Thyroid gland (tissue), 4 donors: ENCODE data around the gene ACP7. TPM values are rescaled to one million over a fixed set of nuclear protein-coding genes. Genes with fewer than 3 reads are reported as not detected.
A peak's percentile ranks its signal among the peaks of the same experiment; 100 is the strongest.
"Not testable (repeated sequence)": the region's sequence is repeated elsewhere in the genome, so short reads cannot be mapped to it uniquely, and the experiment has no call there.

Experiments
- DNase-seq, 2 donors: peaks; one replicate each; pipeline ENCODE4 v3.0.0-alpha.2; 2019
- H3K27ac ChIP-seq, 3 donors: fragments of 200-600 bp; sonication (generic); 1 replicate in 2 of 3; 2 replicates in 1 of 3; pipeline ENCODE4 v1.5.1; 2016 to 2019; ENCODE audit warnings: mild to moderate bottlenecking in 1 of 3, moderate library complexity in 1 of 3
- H3K27me3 ChIP-seq: fragments of 200-600 bp; sonication (generic); one replicate; pipeline ENCODE4 v1.5.1; 2019
- H3K36me3 ChIP-seq, 2 donors: fragments of 200-600 bp; sonication (generic); one replicate each; pipeline ENCODE4 v1.5.1; 2016 to 2019
- H3K4me1 ChIP-seq, 2 donors: fragments of 200-600 bp; sonication (generic); one replicate each; pipeline ENCODE4 v1.5.1; 2017 to 2019
- H3K4me3 ChIP-seq, 3 donors: fragments of 200-600 bp; sonication (generic); replicated peaks in 1 of 3; 1 replicate in 2 of 3; 2 replicates in 1 of 3; pipeline ENCODE4 v1.5.1; 2016; ENCODE audit warnings: mild to moderate bottlenecking in 1 of 3
- H3K9me3 ChIP-seq: fragments of 200-600 bp; sonication (generic); one replicate; pipeline ENCODE4 v1.5.1; 2017
- CTCF ChIP-seq, 6 experiments: fragments of 200-600 bp in 3 of 6; fragments of 450-650 bp in 3 of 6; sonication (generic) in 3 of 6; IDR thresholded peaks; one replicate each; pipeline ENCODE4 v1.5.1; 2016 to 2019; ENCODE audit warnings: antibody characterized with exemption in 6 of 6, mild to moderate bottlenecking in 2 of 6, inconsistent platforms in 1 of 6, moderate library complexity in 1 of 6
- POLR2A ChIP-seq, 2 donors: fragments of 450-650 bp; IDR thresholded peaks; one replicate each; pipeline ENCODE4 v1.6.1; 2017; ENCODE audit warnings: antibody characterized with exemption in 2 of 2, mild to moderate bottlenecking in 2 of 2, moderate library complexity in 1 of 2
- WGBS, 2 donors: methylation state at CpG; one replicate each; pipeline ENCODE4 v1.1.5; 2017; 5-methylcytosine and 5-hydroxymethylcytosine counted together
- intact Hi-C: fragments of 100-400 bp; cut with DNase I; formaldehyde crosslinking; loops from one replicate; pipeline ENCODE4 v1.15.1; 2023
- total RNA-seq, 4 donors: library from RNA; depleted of rRNA; stranded (reverse); fragments of >200 nt; gene quantifications; one replicate each; pipeline ENCODE4 v1.2.3, GENCODE V29; 2016

The ACP7 gene
- total RNA-seq, 4 donors from 2014 or later = 0.22 TPM; not detected in 3

DNA sequence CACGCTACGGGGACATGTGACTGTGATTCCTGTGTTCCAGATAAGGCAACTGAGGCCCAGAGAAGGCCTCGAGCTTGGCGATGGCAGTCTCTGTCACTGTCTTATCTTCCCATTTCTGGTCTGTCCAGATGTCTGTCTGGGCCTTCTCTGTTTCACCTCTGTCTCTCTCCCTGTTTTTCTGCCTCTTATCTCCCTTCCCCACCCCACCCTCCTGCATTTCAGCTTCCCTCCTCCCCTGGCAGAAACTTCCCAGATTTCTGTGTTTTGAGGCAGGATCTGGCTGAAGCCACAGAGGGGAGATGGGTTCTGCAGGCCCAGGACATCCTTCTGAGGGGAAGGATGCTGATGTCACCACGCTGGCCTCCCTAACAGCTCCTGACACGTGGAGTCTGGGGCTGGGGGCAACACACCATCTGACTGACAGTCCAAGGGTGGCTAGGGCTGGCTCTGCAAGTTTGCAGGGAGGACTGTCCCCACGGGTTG is 55.8 kb downstream of the ACP7 start:
- DNase-seq = no peak
- H3K4me1 ChIP-seq = peaks cover 37 to 63% of the 10 kb centered on the region in 2 donors
- 60 to 67% methylated on average over 7 of the region's 7 CpGs for WGBS, 2 donors
- TF ChIP-seq POLR2A (IDR thresholded peaks at IDR 0.05) = no peak
- TF ChIP-seq CTCF (IDR thresholded peaks at IDR 0.05) = no peak
- H3K9me3 ChIP-seq = no peaks in the 10 kb centered on the region
- no peak overlapping the region for H3K4me3 ChIP-seq
- intact Hi-C loops = no loop called here
- H3K27ac ChIP-seq = peak overlapping the region in 1 of 3 donors; percentile 50
- H3K36me3 ChIP-seq = no peaks in the 10 kb centered on the region
- no peaks in the 10 kb centered on the region for H3K27me3 ChIP-seq

DNA sequence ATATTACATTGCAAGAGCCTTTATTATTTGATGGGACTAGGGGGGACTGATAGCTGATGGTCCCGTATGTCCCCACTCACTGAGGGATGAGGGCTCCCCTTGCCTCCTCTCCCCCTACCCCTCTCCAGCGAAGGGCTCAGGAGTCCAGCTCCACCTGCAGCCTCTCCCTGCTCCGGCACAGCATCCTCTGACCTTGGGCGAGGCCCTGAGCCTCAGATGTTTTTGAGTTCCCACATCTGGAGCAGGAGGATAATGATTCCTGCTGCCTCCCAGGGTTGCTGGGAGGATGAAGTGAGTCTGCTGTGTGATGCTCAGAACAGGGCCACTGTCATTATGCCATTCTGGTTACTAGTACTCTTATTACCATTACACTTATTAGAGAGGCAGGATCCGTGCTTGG is 56.4 kb downstream of the ACP7 start:
- H3K4me1 ChIP-seq = peaks cover 40 to 63% of the 10 kb centered on the region in 2 donors
- DNase-seq = no peak

DNA sequence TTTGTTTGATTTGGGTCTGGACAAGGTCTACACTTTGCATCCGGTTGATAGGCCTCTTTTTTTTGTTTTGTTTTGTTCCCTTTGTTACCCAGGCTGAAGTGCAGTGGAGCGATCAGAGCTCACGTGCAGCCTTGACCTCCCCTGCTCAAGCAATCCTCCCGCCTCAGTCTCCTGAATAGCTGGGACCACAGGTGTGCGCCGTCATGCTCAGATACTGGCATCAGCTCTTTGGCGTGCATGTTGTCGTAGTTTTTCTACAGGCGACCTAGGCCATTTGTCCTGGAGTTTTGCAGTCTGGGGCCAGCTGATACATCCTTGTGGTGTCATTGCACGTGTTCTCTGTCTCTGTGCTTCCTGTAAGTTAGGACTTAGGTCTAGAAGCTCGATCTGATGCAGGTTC is 57.8 kb downstream of the ACP7 start:
- Histone ChIP-seq H3K4me3 (no peak overlapping the region), H3K27me3 (no peaks in the 10 kb centered on the region), H3K4me1 (peaks cover 45 to 61% of the 10 kb centered on the region in 2 donors), H3K27ac (no peak overlapping the region), H3K36me3 (no peaks in the 10 kb centered on the region), H3K9me3 (no peaks in the 10 kb centered on the region)
- DNase-seq = no peak
- intact Hi-C loops = no loop called here
- no peak for TF ChIP-seq CTCF (IDR thresholded peaks at IDR 0.05)
- no peak for TF ChIP-seq POLR2A (IDR thresholded peaks at IDR 0.05)
- WGBS, 2 donors = 70 to 74% methylated on average over 11 of the region's 11 CpGs

More for the DNA sequence above, 56.4 kb downstream of the ACP7 start:
- H3K27ac ChIP-seq = no peak overlapping the region
- H3K27me3 ChIP-seq = no peaks in the 10 kb centered on the region
- no peaks in the 10 kb centered on the region for H3K36me3 ChIP-seq
- H3K4me3 ChIP-seq = no peak overlapping the region
- H3K9me3 ChIP-seq = no peaks in the 10 kb centered on the region
- TF ChIP-seq CTCF (IDR thresholded peaks at IDR 0.05) (no peak), POLR2A (IDR thresholded peaks at IDR 0.05) (no peak)
- intact Hi-C loops = no loop called here
- WGBS, 2 donors = 79 to 91% methylated on average over 5 of the region's 5 CpGs

GRCh38 chr19:39142630-39143029 is 58.5 kb downstream of the ACP7 start:
- TF ChIP-seq POLR2A (IDR thresholded peaks at IDR 0.05) (no peak), CTCF (IDR thresholded peaks at IDR 0.05) (no peak)
- intact Hi-C loops = no loop called here
- no peaks in the 10 kb centered on the region for H3K27me3 ChIP-seq
- H3K9me3 ChIP-seq = no peaks in the 10 kb centered on the region
- no peak for DNase-seq
- H3K36me3 ChIP-seq = no peaks in the 10 kb centered on the region
- 92 to 94% methylated on average over 5 of the region's 5 CpGs for WGBS, 2 donors
- H3K4me1 ChIP-seq = peaks cover 40 to 54% of the 10 kb centered on the region in 2 donors
- no peak overlapping the region for H3K4me3 ChIP-seq
- H3K27ac ChIP-seq = no peak overlapping the region

GRCh38 chr19:39143757-39144289 is 59.7 kb downstream of the ACP7 start:
- H3K36me3 ChIP-seq, H3K27me3 ChIP-seq, DNase-seq, H3K4me3 ChIP-seq, intact Hi-C loops, H3K9me3 ChIP-seq: not testable (repeated sequence)
- Histone ChIP-seq H3K27ac (peak overlapping the region; percentile 80 to 81 (median 80)), H3K4me1 (peaks cover 39 to 48% of the 10 kb centered on the region in 2 donors)
- 80 to 83% methylated on average over 5 of the region's 5 CpGs for WGBS, 2 donors
